Inflammatory macrophage treated with lipopolysaccharide for 4 hours (primary cell): Measurements from ENCODE around the gene CRISPLD2.

ENCODE experiments used
- DNase-seq: peaks from one replicate; pipeline ENCODE4 v3.0.0-alpha.2; 2020

Gene CRISPLD2, protein sequence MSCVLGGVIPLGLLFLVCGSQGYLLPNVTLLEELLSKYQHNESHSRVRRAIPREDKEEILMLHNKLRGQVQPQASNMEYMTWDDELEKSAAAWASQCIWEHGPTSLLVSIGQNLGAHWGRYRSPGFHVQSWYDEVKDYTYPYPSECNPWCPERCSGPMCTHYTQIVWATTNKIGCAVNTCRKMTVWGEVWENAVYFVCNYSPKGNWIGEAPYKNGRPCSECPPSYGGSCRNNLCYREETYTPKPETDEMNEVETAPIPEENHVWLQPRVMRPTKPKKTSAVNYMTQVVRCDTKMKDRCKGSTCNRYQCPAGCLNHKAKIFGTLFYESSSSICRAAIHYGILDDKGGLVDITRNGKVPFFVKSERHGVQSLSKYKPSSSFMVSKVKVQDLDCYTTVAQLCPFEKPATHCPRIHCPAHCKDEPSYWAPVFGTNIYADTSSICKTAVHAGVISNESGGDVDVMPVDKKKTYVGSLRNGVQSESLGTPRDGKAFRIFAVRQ

DNA sequence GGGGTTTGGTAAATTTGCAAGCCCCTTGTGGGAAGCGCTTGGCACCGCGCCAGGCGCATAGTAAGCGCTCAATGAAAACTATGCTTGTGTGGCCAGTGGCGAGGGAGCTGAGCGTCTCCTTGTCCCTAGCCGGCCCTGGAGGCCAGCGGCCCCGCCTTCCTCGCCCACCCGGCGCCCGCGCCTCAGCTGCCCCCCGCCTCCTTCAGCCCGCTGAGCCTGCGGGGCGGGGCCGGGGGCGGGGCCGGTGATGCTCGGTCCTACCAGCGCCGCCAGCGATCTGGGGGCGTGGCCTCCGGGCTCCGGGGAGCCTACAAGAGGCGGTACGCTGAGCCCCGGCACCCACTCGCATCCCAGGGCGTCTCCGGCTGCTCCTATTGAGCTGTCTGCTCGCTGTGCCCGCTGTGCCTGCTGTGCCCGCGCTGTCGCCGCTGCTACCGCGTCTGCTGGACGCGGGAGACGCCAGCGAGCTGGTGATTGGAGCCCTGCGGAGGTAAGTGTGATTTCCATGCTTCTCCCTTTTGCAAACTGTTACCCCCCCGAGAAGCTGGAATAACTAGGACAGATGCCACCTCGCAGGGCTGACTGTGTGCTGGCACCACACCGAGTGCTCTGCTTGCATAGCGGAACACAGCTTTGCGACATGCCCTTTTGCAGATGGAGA lies at the start of gene CRISPLD2:
CRISPLD2 (plus strand) TSS at position 342 of the 661 bp plus-strand sequence. CDS start 18,511 bp downstream, outside the sequence.
- peak; percentile 89 for DNase-seq

DNA sequence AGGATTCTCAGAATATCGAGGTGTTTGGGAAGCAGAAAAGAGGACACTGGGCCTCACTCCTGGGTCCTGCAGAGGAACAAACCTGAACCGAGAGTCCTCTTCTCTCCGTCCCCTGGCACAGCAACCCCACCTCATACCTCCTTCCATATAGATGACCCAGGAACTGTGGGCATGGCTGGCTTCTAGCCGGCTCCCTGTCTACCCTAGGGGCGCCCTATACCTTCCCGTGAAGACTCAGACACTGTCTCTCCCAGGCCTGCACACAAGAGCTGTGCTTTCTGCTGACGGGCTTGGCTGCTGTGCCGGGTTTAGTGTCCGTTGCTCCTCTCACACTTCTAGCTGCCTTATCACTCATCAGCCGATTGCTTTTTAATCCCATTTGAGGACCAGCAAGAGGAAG lies 46.5 kb upstream of the CRISPLD2 start:
- no peak for DNase-seq

DNA sequence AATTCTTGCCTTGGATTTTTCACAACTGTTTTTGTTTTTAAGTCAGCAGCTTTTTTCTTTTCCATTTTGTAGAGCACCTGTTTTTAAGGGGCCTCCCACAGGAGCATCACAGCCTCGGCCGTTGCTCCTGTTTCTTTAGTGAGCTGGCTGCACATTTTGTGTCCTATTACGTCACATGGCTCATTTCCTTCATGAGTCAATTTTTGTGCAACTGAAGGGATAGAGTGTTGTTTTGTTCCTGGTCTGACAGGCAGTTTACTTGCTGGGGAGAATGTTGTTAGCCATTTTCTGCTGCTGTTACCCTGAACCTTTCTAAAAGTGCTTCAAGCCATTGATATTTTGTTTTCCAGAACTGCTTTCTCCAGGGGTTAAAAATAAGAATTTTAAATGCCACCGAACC lies 45.0 kb upstream of the CRISPLD2 start:
- DNase-seq: peak; percentile 72

DNA sequence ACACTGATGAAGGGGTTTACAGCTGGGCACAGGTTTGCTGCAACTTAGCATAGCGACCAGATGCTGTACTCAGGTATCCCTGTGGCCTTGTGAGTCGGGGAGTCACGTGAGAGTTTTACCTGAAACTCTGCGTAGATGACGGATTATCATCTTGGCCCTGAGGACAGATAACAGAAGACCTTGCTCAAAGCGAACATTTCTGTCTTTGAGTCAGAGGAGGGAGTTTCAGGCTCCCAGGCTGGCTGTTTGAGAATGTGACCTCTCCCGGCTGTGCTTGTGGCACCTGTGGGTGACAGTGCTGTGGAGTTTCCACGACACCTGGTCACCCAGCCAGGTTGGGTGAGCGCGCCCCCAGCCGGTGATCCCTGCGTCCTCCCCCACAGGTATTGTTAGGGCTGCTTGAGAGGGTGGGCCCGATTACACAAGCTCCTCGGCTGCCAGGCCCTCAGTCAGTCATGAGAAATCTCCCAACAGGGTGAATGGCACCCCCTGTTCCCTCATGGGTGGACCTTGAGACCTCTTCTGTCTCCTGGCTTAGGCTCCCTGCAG lies 44.4 kb upstream of the CRISPLD2 start:
- no peak for DNase-seq

DNA sequence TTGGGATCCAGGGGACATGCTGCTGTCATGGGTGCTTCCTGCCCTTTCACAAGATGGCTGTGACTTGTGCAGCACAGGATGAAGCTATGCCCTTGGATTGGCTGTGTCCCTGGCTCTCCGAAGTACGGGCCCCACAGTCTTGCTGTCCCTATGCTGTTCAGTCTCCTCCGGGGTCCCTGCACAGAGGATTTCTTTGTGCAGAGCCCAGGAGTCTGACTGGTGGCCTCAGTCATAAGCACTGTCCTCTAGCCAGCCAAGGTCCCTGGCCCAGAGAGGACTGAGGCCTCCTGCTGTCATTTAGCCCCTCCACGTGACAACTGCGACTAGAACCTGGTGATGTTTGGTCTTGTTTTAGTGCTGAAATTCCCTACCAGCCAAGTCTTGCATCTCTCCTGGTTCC lies 42.4 kb upstream of the CRISPLD2 start:
- DNase-seq: no peak

DNA sequence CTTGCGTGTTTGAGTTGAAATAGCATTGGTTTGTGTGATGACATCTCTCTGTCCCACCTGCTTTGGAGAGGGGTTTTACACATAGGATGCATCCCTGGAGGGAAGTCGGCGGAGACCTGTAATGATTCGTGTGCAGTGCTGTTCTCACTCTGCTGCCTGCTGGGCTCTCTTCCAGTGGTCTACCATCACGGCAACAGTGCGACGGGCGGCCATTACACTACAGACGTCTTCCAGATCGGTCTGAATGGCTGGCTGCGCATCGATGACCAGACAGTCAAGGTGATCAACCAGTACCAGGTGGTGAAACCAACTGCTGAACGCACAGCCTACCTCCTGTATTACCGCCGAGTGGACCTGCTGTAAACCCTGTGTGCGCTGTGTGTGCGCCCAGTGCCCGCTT lies 41.1 kb upstream of the CRISPLD2 start:
- no peak for DNase-seq

DNA sequence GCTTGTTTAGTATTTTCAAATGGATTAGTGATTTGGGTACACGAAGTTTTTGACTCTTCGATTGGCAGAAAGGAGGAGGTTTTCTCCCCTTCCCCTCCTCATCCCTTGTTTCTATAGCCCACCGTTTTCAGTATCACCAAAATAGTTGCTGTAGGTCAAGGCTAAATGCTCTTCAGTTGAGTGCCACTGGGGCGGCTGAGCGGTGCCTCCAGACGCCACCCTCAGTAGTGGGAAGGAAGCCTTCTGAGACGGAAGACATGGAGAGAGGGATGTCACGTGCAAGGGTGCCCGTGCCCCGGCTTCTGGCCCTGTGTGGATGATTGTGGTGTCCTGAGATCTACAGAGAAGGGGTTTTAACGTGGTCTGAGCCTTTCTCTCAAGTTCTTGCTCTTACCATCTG lies 39.7 kb upstream of the CRISPLD2 start:
- DNase-seq: no peak

DNA sequence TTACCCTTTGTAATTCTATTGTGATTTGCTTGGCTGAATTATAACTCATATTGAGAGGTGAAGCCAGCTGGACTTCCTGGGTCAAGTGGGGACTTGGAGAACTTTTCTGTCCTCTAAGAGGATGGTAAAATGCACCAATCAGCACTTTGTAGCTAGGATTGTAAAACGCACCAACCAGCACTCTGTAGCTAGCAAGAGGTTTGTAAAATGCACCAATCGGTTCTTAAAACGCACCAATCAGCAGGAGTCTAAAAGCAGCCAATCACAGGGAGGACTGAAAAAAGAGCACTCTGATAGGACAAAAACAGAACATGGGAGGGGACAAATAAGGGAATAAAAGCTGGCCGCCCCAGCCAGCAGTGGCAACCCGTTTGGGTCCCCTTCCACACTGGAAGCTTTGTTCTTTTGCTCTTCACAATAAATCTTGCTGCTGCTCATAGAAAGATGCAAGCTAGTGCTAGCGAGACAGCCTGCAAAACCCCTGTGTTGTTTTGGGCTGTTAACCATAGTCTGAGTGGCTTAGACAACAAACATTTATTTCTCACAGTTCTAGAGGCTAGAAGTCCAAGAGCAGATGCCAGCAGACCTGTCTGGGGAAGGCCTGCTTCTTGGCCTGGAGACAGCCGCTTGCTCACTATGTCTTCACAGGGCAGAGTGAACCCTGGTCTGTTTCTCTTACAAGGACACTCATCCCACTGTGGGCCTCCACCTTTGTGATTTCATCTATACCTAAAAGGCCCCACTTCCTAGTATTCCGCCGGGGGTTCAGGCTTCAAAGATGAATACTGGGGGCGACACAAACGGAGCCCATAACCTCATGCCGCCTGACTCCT lies 39.0 kb upstream of the CRISPLD2 start:
- no peak for DNase-seq

DNA sequence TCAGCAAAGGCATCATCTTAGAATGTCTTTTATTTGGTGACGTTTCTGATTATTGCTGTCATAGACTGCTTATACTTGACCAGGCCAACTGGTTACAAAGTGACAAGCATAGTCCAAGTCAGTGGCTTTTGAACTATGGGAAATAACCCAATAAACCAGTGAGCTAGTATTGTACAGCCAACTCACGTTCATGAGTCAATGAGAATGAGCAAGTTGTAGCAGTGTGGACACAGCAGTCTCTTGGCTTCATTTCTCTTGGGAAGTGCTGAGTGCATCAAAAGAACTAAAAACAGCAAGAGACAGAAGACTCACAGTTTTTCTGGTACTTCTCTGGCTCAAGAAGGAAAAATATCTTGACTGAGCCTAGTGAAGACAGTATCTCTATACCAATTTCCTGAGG lies 36.9 kb upstream of the CRISPLD2 start:
- DNase-seq: no peak

DNA sequence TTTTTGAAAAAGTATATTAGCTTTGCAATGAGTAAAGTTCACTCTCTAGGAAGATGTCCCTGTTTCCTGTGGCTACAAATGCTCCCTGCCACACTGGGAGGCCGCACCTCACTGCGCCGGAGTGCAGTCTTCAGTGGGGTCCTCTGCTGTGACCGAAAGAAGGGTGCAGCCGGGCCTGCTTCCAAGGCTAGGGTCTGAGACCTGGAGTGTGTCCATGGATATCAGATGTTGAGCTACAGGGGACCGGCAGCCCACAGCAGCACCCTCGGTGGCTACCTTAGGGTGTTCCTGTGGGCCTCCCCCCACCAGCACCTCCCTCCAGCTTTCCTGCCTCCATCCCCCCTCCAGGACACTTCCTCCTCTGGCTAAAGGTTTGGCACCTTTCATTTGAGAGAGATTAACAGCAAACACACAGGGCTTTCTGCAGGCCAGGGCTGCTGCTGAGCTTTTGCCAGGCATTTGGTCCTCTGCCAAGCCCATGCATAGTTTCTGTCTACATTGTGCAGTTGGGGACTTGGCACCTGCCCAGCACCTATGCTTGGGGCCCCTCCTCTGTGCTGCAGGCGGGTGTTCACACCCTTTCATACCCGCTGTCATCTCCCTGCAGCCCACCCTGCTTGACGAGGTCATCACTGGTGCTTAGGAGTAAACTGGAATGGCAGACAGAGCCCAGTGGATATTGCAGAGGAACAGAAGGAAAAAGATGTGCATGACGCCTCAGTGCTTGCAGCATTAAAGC lies 33.8 kb upstream of the CRISPLD2 start:
- no peak for DNase-seq

DNA sequence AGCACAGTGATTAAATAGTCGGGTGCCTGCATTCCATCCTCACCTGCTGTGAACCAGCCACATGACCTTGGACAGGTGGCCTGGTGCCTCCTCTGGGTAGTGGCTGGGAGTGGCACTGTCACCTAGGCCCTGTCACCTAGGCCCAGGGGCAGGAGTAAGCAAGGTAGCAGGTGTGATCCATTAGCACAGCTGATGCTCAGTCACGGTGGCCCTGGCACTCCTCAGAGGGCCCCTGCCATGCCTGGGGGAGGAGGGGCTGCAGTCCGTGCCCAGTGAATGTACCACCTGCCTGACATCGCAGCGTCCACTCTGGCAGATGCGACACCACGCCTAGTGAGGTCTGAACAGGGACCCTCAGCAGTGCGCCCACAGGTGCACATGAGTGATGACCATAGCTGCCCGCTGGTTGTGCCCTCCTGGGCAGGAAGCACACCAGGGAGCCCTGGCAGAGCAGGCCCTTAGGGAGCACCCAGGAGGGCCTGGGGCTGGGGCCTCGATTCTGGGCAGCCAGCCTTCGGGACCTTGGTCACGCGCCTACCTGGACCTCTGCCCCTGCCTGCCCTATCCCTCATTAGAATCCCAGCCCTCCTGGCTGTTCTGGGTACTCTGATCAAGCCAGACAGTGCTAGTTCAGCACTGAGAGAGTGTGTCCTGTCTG lies 33.1 kb upstream of the CRISPLD2 start:
- DNase-seq: no peak

DNA sequence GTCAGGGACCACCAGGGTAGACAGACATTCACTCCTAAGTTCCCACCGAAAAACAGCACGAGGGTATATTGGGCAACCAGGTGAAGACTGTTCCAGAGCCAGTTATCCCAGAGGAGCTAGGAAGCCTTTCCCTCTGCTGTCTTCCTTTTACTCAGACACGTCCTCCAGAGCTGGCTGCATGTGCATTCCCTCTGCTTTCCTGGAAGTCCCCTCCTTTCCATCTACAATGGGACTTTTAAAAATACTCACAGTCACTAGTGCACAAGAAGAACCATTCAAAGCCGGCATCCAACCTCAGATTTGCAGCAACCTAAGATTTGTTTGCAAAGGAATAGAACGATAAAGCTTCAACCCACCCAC lies 32.5 kb upstream of the CRISPLD2 start:
- no peak for DNase-seq

DNA sequence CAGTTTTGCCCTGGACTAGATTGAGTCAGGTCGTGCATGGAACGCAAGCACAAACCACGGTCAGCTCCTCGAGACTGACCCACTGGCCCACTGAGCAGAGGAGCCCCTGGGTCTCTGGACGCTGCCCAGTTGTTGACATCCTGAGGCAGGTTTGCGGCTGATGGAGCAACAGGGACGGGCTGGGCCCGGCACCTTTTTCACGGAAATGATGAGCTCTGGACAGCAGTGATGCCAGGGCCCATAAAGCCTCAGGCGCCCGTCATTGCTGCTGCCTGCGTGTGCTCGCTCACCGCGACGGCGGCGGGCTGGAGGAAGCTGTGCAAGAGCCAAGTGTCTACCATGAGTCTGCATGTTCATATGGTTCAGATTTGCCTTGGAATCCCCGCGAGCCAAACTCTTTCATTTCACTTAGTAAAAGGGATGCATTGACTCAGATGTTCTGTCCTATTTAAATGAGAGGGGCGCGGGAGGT lies 30.8 kb upstream of the CRISPLD2 start:
- DNase-seq: no peak

DNA sequence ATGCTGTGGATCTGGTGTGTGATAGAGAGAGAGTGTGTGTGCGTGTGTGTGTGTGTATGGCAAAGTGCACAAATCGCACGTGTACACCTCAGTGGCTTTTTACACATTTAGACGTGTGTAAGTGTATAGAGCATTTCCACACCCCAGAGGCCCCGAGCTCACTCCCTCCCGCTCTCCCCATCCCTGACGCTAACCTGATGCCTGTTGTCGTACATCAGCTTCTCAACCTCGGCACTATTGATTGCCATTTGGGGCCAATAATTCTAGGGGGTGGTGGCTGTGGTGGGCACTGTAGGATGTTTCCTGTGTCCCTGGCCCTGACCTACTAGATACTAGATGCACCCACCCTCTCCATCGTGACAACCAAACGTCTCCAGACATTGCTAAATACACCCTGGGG lies 30.4 kb upstream of the CRISPLD2 start:
- no peak for DNase-seq

DNA sequence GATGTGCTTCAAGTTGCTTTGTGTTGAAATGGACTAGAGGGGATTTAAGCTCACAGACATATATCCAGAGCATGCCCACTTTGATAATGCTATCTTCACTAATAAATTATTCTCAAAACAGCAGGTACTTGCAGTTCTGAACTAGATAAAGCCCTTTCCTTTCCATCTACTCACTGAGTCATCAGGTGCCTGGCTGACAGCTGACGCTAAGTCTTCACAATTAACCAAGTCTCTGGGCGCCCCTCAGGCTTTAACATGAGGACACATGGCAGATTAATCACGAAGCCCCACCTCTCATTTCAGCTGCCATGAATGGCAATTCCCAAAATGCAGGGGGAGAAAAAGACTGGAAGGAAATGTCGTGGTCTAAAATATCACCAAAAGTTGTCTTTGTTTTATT lies 29.5 kb upstream of the CRISPLD2 start:
- no peak for DNase-seq

DNA sequence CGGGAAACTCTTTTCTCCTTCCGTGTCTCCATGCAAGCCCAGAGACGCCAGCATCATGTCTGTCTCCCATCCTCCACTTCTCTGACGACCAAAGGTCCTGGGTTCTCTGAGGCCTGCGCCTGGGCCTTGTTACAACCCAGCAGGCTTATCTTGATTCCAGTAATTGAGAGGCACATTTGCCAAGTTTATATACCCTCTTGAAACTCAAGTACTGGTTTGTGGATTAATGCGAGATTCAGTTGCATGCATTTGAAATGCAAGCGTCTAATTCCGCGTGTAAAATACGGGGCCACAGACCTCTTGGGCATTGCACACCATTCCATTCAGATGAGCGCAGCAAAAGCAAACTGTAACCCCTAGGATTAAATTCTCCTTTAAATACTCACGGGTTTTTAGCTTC lies 28.7 kb upstream of the CRISPLD2 start:
- no peak for DNase-seq

DNA sequence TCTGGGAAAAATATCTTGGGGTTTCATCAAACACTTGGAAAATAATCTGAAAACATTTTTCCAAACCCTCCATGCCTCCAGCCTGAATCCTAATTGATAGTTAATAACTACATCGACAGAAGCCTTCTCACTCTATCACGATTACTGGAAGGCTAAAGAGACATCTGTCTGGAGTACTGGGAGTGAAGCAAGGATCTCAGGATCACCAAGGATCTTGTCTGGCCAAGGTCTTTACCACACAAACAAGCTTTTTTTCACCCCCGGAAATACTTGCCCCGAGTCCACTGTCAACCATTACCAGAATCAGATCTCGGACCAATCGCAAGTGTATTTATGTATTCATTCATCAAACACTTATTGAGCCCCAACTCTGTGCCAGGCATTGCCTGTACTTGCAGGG lies 28.3 kb upstream of the CRISPLD2 start:
- no peak for DNase-seq

DNA sequence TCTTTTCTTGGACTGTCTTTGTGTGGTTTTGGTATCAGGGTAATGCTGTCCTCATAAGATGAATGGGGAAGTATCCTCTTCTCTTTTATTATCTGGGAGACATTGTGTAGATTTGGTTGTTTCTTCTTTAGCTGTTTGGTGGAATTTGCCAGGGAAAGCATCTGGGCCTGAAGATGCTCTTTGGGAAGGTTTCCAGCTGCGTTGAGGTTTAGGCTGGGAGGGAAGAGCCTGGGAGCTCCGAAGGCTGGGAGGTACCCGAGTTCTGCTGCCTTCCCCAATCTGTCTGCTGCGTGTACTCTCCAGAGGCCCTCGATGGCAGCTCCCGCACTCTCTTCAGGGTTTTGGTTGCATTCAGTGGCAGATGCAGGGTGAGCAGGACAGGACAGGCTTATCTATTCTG lies 25.6 kb upstream of the CRISPLD2 start:
- peak; percentile 25 for DNase-seq

DNA sequence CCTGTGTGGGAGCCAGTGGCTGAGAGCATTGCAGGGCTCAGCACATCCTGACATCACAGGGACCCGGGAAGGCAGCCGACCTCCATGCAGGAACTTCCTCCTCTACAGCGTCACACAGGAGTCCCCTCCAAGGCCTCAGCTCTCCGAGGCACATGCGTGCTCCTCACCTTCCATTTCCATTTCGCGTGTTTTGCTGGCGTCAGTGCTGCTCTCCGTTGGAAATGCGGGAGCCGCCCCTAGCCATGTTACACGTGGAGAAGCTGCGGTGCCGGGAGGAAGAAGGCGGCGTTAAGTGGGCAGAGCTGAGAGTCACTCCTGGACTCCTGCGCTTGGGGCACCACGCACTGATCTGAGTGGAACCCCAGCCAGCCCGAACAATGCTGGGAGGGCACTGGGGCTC lies 25.2 kb upstream of the CRISPLD2 start:
- no peak for DNase-seq

DNA sequence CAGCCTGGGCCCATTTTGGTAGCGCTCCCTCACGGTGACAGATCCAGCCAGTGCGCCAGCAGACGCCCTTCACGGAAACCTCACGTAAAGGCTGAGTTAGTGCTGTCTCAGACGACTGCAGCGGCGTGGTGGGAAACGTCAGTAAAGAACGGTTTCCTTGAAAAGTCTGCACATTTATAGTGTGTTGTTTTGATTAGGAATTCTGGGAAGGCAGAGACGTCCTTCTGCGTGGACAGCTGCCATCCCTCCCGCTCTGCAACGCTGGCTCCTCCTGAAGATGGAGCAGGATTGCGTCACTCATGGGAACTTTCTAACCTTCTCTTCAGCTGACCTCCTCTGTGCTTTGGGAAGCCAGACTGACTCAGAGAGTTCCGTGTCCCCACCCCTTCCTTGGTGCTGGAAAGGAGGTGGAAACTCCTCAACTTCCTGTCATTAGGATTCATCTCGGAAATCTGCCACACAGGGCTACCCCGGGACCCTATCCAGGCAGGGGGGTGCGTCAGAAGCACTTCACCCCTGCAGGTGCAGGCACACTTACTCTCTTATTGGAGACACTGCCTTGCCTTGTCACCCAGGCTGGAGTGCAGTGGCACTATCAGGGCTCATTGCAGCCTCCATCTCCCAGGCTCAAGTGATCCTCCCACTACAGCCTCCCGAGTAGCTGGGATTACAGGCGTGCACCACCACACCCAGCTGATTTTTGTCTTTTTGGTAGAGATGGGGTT lies 24.3 kb upstream of the CRISPLD2 start:
- DNase-seq: peak; percentile 17
